Measurements from ENCODE around the gene GPD1L.

DNA sequence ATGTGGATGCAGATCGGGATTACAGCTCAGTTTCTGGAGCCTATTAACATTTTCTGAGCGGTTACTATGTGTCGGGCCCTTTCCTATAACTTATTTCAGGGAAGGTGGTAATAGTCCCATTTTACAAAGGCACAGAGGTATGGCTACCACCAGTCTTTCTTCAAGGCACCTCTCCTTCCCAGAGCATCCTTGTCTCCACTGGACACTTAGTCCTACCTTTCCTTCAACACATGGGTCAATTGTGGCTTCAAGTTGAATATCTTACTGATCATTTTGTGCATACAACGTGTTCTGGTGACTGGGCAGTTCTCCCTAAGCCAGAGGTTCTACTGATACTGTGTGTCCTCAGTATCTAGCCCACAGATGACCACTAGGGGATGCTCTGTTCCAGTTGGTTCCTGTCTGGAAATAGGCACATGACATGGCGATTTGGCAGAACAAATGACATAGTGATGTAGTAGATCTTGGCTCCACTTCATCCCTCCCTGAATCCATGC, 71.3 kb downstream of the GPD1L start:
- TF ChIP-seq CTCF (conservative IDR thresholded peaks at IDR 0.05): peak; percentile 90
- TF ChIP-seq ZFX (IDR thresholded peaks at IDR 0.05): no peak

All from C4-2B (cell line).